ENCODE measurements around the gene FZD4. TPM values are rescaled to one million over a fixed set of nuclear protein-coding genes. Genes with fewer than 3 reads are reported as not detected.

The FZD4 gene
- total and polyA plus RNA-seq, 9 donors: 14.0 to 53.5 (median 23.3) TPM

GRCh38 chr11:86941077-86941870 is 13.9 kb downstream of the FZD4 start:
- Histone ChIP-seq H3K27ac (peak overlapping the region; percentile 43 to 68), H3K4me3 (no peak overlapping the region), H3K9me3 (no peaks in the 10 kb centered on the region), H3K27me3 (no peaks in the 10 kb centered on the region), H3K36me3 (no peaks in the 10 kb centered on the region), H3K4me1 (ENCODE audit: insufficient read depth) (peaks cover 20% of the 10 kb centered on the region)
- TF ChIP-seq CTCF (IDR thresholded peaks at IDR 0.05) (no peak), EP300 (IDR thresholded peaks at IDR 0.05) (no peak), POLR2A (IDR thresholded peaks at IDR 0.05) (no peak)
- intact Hi-C loops (cut with DNase I): loop anchor here in 3 of 4 donors (5.0 kb wide), 2 partner anchors 341 to 346 kb away; no protein-coding TSS in a partner anchor
- 7 to 9% (median 7%) methylated on average over 7 of the region's 7 CpGs for WGBS, 3 donors
- no peak for DNase-seq

DNA sequence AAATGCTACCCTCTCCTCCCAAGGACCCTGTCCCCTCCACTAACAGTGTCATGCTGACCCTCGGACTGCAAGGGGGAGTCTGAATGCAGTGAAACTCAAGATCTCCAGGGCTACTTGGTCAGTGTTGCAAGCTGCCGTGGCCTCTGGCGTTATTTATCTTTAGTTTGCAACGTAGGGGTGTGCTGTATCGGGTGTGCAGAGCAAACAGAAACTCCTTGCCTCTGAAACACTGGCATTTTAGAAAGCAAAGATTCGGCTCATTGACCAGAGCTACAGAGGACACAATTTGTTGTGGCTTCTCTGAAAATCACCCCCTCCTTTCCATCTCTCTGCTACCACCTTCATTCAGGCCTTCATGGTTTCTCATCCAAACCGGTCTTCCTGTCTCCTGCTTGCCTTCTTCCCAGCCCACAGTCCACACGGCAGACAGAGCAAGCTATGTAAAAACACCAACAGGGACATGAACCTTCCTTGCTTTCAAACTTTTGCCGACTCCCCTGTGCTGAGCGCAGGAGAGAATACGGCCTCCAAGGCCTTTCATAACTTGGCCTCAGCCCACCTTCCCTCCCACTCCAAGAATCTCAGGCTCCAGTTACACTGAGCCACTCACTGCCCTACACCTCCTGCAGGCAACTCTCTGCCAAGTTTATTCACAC is 14.9 kb downstream of the FZD4 start:
- H3K9me3 ChIP-seq: no peaks in the 10 kb centered on the region
- H3K4me1 ChIP-seq (ENCODE audit: insufficient read depth): peaks cover 24% of the 10 kb centered on the region
- intact Hi-C loops (cut with DNase I): loop anchor here in 3 of 4 donors (5.0 kb wide), 2 partner anchors 342 to 347 kb away; no protein-coding TSS in a partner anchor
- peak overlapping the region; percentile 15 for H3K4me3 ChIP-seq
- no peak for TF ChIP-seq CTCF (IDR thresholded peaks at IDR 0.05)
- TF ChIP-seq POLR2A (IDR thresholded peaks at IDR 0.05): no peak
- no peak for TF ChIP-seq EP300 (IDR thresholded peaks at IDR 0.05)
- no peaks in the 10 kb centered on the region for H3K27me3 ChIP-seq
- H3K36me3 ChIP-seq: no peaks in the 10 kb centered on the region
- DNase-seq: peak; percentile 72 to 82 (median 76)
- H3K27ac ChIP-seq: peak overlapping the region; percentile 43 to 68
- WGBS, 3 donors: 3 to 11% (median 3%) methylated on average over 11 of the region's 11 CpGs

DNA sequence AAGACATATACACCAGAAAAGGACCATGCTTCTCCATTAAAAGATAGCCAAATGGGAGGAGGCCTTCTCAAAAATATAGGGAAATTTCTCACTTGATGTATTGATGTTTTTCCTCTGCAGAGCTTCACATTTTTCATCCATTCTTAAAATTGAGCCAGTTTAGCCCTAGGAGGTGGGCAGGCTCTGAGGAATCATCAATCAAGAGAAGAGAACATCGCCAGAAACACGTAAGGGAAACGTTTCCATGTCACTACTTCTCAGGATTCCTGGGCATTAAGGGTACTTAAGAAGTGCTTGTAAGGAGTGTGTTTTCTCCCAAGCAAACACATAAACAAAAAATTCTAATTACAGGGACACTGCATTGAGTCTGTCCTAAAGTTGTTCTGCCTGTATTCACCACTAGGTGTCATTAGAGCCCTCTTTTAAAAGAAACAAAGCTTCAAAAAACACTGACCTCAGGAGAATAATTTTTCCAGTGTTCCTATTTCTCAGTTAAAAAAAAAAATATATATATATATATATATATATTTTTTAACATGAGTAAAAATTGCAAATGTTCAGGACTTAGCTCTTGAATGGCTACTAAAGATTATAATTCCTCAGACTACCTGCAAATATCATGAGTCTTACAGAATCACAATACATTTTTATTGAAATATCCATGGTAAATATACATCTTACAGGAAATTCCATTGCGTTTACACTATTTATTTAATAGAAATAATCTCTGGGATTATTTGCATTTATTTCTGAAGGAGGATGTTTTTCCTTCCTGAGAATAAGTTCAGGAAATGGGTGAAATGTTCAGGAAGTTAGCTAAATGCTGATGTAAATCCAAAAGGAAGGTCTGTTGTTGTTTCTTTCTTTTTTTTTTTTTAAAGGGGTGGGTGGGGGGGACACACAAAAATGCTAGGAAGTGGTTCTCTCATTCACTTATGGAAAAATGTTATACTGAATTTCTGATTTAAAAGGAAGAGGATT is 16.0 kb downstream of the FZD4 start:
- Histone ChIP-seq H3K36me3 (no peaks in the 10 kb centered on the region), H3K9me3 (no peaks in the 10 kb centered on the region), H3K27me3 (no peaks in the 10 kb centered on the region), H3K4me3 (no peak overlapping the region), H3K4me1 (ENCODE audit: insufficient read depth) (peaks cover 29% of the 10 kb centered on the region), H3K27ac (peak overlapping the region; percentile 17 to 68)
- DNase-seq: no peak
- WGBS, 3 donors: 2 to 11% (median 3%) methylated on average over 4 of the region's 4 CpGs
- intact Hi-C loops (cut with DNase I): loop anchor here in 2 of 4 donors (5.0 to 10.0 kb wide), 2 partner anchors 264 to 348 kb away; partner anchors contain the start of gene ME3 (in 1 of the 2)
- TF ChIP-seq EP300 (IDR thresholded peaks at IDR 0.05) (no peak), CTCF (IDR thresholded peaks at IDR 0.05) (peak in 2 of 3 donors; percentile 66 to 78), POLR2A (IDR thresholded peaks at IDR 0.05) (no peak)

Measured in ovary (tissue), 9 donors.